Fibroblast of pulmonary artery (primary cell): Measurements from ENCODE around the gene C3AR1.
"Not testable (repeated sequence)": the region's sequence is repeated elsewhere in the genome, so short reads cannot be mapped to it uniquely, and the experiment has no call there.

Experiments
- DNase-seq: peaks from one replicate; pipeline ENCODE4 v3.0.0-alpha.2; 2010; ENCODE audit warnings: low read depth
- H3K4me3 ChIP-seq: replicated peaks from 2 replicates; pipeline ENCODE4 v1.5.1; 2011; ENCODE audit warnings: low read depth, mild to moderate bottlenecking, control low read depth, low read length, moderate library complexity
- CTCF ChIP-seq: IDR thresholded peaks from 2 replicates; pipeline ENCODE4 v1.5.1; 2011; ENCODE audit warnings: mild to moderate bottlenecking, control low read depth, low read length, inconsistent platforms; ENCODE audit errors: missing control alignments

The C3AR1 gene

GRCh38 chr12:8088574-8088973, 22.4 kb upstream of the C3AR1 start:
- DNase-seq = no peak
- no peak for TF ChIP-seq CTCF
- no peak overlapping the region for H3K4me3 ChIP-seq

GRCh38 chr12:8087666-8088065, 21.5 kb upstream of the C3AR1 start:
- no peak overlapping the region for H3K4me3 ChIP-seq
- DNase-seq = no peak
- no peak for TF ChIP-seq CTCF

GRCh38 chr12:8084351-8084750, 18.2 kb upstream of the C3AR1 start:
- DNase-seq, H3K4me3 ChIP-seq: not testable (repeated sequence)

GRCh38 chr12:8082808-8083100, 16.6 kb upstream of the C3AR1 start:
- no peak for DNase-seq
- TF ChIP-seq CTCF = no peak
- peak overlapping the region; percentile 98 for H3K4me3 ChIP-seq

GRCh38 chr12:8081251-8081920, 15.2 kb upstream of the C3AR1 start:
- H3K4me3 ChIP-seq = peak overlapping the region; percentile 98
- no peak for DNase-seq
- no peak for TF ChIP-seq CTCF

- no peak for DNase-seq
- TF ChIP-seq CTCF = no peak
- no peak overlapping the region for H3K4me3 ChIP-seq
These were observed 14.0 kb upstream of the C3AR1 start for GRCh38 chr12:8080120-8080519.

GRCh38 chr12:8078916-8079315, 12.8 kb upstream of the C3AR1 start:
- no peak overlapping the region for H3K4me3 ChIP-seq
- TF ChIP-seq CTCF = no peak
- DNase-seq = no peak

- peak; percentile 54 for TF ChIP-seq CTCF
- no peak overlapping the region for H3K4me3 ChIP-seq
- DNase-seq = peak; percentile 85
These were observed 12.2 kb upstream of the C3AR1 start for GRCh38 chr12:8078398-8078797.
